ENCODE data around the gene OBI1. TPM values are rescaled to one million over a fixed set of nuclear protein-coding genes. Genes with fewer than 3 reads are reported as not detected.

OBI1 gene
- total RNA-seq, 2 experiments from 2014 or later: 15.3 to 16.3 TPM

GRCh38 chr13:78631077-78631476 lies 27.9 kb downstream of the OBI1 start:
- H3K27me3 Mint-ChIP-seq: no peaks in the 10 kb centered on the region
- no peak overlapping the region for H3K4me3 Mint-ChIP-seq
- DNase-seq: no peak
- ChIA-PET CTCF (no interaction called here), POLR2A (no interaction called here)
- no peaks in the 10 kb centered on the region for H3K4me1 Mint-ChIP-seq
- H3K36me3 Mint-ChIP-seq (ENCODE audit: low read depth): peaks cover 56% of the 10 kb centered on the region
- no peaks in the 10 kb centered on the region for H3K9me3 Mint-ChIP-seq
- H3K27ac Mint-ChIP-seq: no peak overlapping the region

- Mint-ChIP-seq H3K27me3 (no peaks in the 10 kb centered on the region), H3K36me3 (ENCODE audit: low read depth) (peaks cover 56% of the 10 kb centered on the region), H3K27ac (no peak overlapping the region), H3K9me3 (no peaks in the 10 kb centered on the region), H3K4me3 (no peak overlapping the region), H3K4me1 (peaks cover 2% of the 10 kb centered on the region)
- DNase-seq: no peak
- CTCF ChIA-PET: no interaction called here
- POLR2A ChIA-PET: no interaction called here
Observed at GRCh38 chr13:78630511-78630910, 28.4 kb downstream of the OBI1 start.

GRCh38 chr13:78625384-78625783 lies 33.6 kb downstream of the OBI1 start:
- ChIA-PET POLR2A (no interaction called here), CTCF (no interaction called here)
- H3K27ac Mint-ChIP-seq: no peak overlapping the region
- H3K36me3 Mint-ChIP-seq (ENCODE audit: low read depth): peaks cover 39% of the 10 kb centered on the region
- no peak for DNase-seq
- no peaks in the 10 kb centered on the region for H3K9me3 Mint-ChIP-seq
- no peak overlapping the region for H3K4me3 Mint-ChIP-seq
- H3K4me1 Mint-ChIP-seq: peaks cover 2% of the 10 kb centered on the region
- no peaks in the 10 kb centered on the region for H3K27me3 Mint-ChIP-seq

GRCh38 chr13:78623132-78623531 lies 35.8 kb downstream of the OBI1 start:
- Mint-ChIP-seq H3K27ac (no peak overlapping the region), H3K4me1 (peaks cover 2% of the 10 kb centered on the region), H3K9me3 (no peaks in the 10 kb centered on the region), H3K27me3 (no peaks in the 10 kb centered on the region), H3K4me3 (no peak overlapping the region), H3K36me3 (ENCODE audit: low read depth) (peaks cover 32% of the 10 kb centered on the region)
- no peak for DNase-seq
- CTCF ChIA-PET: no interaction called here
- POLR2A ChIA-PET: no interaction called here

GRCh38 chr13:78620936-78621470 lies 38.0 kb downstream of the OBI1 start:
- POLR2A ChIA-PET: no interaction called here
- no peak for DNase-seq
- no peak overlapping the region for H3K4me3 Mint-ChIP-seq
- H3K36me3 Mint-ChIP-seq (ENCODE audit: low read depth): peaks cover 39% of the 10 kb centered on the region
- no peaks in the 10 kb centered on the region for H3K9me3 Mint-ChIP-seq
- no peak overlapping the region for H3K27ac Mint-ChIP-seq
- CTCF ChIA-PET: no interaction called here
- no peaks in the 10 kb centered on the region for H3K27me3 Mint-ChIP-seq
- H3K4me1 Mint-ChIP-seq: peaks cover 2% of the 10 kb centered on the region

- POLR2A ChIA-PET: no interaction called here
- no peaks in the 10 kb centered on the region for H3K4me1 Mint-ChIP-seq
- H3K36me3 Mint-ChIP-seq (ENCODE audit: low read depth): peaks cover 44% of the 10 kb centered on the region
- H3K4me3 Mint-ChIP-seq: no peak overlapping the region
- DNase-seq: no peak
- H3K27me3 Mint-ChIP-seq: no peaks in the 10 kb centered on the region
- no peaks in the 10 kb centered on the region for H3K9me3 Mint-ChIP-seq
- no peak overlapping the region for H3K27ac Mint-ChIP-seq
- CTCF ChIA-PET: no interaction called here
Observed at GRCh38 chr13:78618411-78618810, 40.5 kb downstream of the OBI1 start.

GRCh38 chr13:78611040-78611439 lies 47.9 kb downstream of the OBI1 start:
- ChIA-PET CTCF (no interaction called here), POLR2A (no interaction called here)
- peaks cover 22% of the 10 kb centered on the region for H3K4me1 Mint-ChIP-seq
- H3K27ac Mint-ChIP-seq: no peak overlapping the region
- DNase-seq: no peak
- H3K4me3 Mint-ChIP-seq: no peak overlapping the region
- peaks cover 18% of the 10 kb centered on the region for H3K36me3 Mint-ChIP-seq (ENCODE audit: low read depth)
- peaks cover 54% of the 10 kb centered on the region for H3K27me3 Mint-ChIP-seq
- no peaks in the 10 kb centered on the region for H3K9me3 Mint-ChIP-seq

GRCh38 chr13:78610381-78610883 lies 48.5 kb downstream of the OBI1 start:
- no peak for DNase-seq
- CTCF ChIA-PET: no interaction called here
- peaks cover 22% of the 10 kb centered on the region for H3K4me1 Mint-ChIP-seq
- no peak overlapping the region for H3K4me3 Mint-ChIP-seq
- POLR2A ChIA-PET: no interaction called here
- peaks cover 12% of the 10 kb centered on the region for H3K36me3 Mint-ChIP-seq (ENCODE audit: low read depth)
- H3K9me3 Mint-ChIP-seq: no peaks in the 10 kb centered on the region
- H3K27ac Mint-ChIP-seq: no peak overlapping the region
- H3K27me3 Mint-ChIP-seq: peaks cover 61% of the 10 kb centered on the region

GRCh38 chr13:78609464-78610205 lies 49.3 kb downstream of the OBI1 start:
- H3K4me3 Mint-ChIP-seq: peak overlapping the region; percentile 58
- CTCF ChIA-PET: no interaction called here

GRCh38 chr13:78608688-78609463 lies 50.1 kb downstream of the OBI1 start:
- Mint-ChIP-seq H3K27me3 (peaks cover 75% of the 10 kb centered on the region), H3K4me3 (peak overlapping the region; percentile 58), H3K4me1 (peaks cover 29% of the 10 kb centered on the region), H3K27ac (no peak overlapping the region), H3K36me3 (ENCODE audit: low read depth) (peaks cover 2% of the 10 kb centered on the region), H3K9me3 (no peaks in the 10 kb centered on the region)
- DNase-seq: no peak
- POLR2A ChIA-PET: interaction anchor here (1.3 kb wide), 1 partner anchor 49 kb away, joined by 4 read pairs; no protein-coding TSS in a partner anchor
- CTCF ChIA-PET: no interaction called here

More at GRCh38 chr13:78609464-78610205, 49.3 kb downstream of the OBI1 start:
- POLR2A ChIA-PET: interaction anchor here (1.3 kb wide), 1 partner anchor 48 kb away, joined by 4 read pairs; no protein-coding TSS in a partner anchor
- Mint-ChIP-seq H3K4me1 (peaks cover 24% of the 10 kb centered on the region), H3K27me3 (peaks cover 68% of the 10 kb centered on the region), H3K36me3 (ENCODE audit: low read depth) (peaks cover 6% of the 10 kb centered on the region), H3K9me3 (no peaks in the 10 kb centered on the region), H3K27ac (no peak overlapping the region)
- no peak for DNase-seq

GRCh38 chr13:78608252-78608687 lies 50.7 kb downstream of the OBI1 start:
- H3K4me3 Mint-ChIP-seq: peak overlapping the region; percentile 58
- no peak overlapping the region for H3K27ac Mint-ChIP-seq
- no peak for DNase-seq
- H3K9me3 Mint-ChIP-seq: no peaks in the 10 kb centered on the region
- peaks cover 34% of the 10 kb centered on the region for H3K4me1 Mint-ChIP-seq
- H3K36me3 Mint-ChIP-seq (ENCODE audit: low read depth): peaks cover 2% of the 10 kb centered on the region
- ChIA-PET CTCF (no interaction called here), POLR2A (interaction anchor here (1.3 kb wide), 1 partner anchor 49 kb away, joined by 4 read pairs; no protein-coding TSS in a partner anchor)
- H3K27me3 Mint-ChIP-seq: peaks cover 81% of the 10 kb centered on the region

GRCh38 chr13:78607409-78608251 lies 51.3 kb downstream of the OBI1 start:
- POLR2A ChIA-PET: interaction anchor here (1.0 kb wide), 1 partner anchor 11 kb away, joined by 3 read pairs; no protein-coding TSS in a partner anchor
- H3K27ac Mint-ChIP-seq: no peak overlapping the region
- peaks cover 5% of the 10 kb centered on the region for H3K36me3 Mint-ChIP-seq (ENCODE audit: low read depth)
- H3K27me3 Mint-ChIP-seq: peaks cover 84% of the 10 kb centered on the region
- CTCF ChIA-PET: no interaction called here
- peaks cover 37% of the 10 kb centered on the region for H3K4me1 Mint-ChIP-seq
- H3K9me3 Mint-ChIP-seq: no peaks in the 10 kb centered on the region
- no peak overlapping the region for H3K4me3 Mint-ChIP-seq
- no peak for DNase-seq
